ENCODE measurements around the gene ABCD4.
A peak's percentile ranks its signal among the peaks of the same experiment; 100 is the strongest.
"Not testable (repeated sequence)": the region's sequence is repeated elsewhere in the genome, so short reads cannot be mapped to it uniquely, and the experiment has no call there.

ABCD4 gene

GRCh38 chr14:74301594-74302151 is 1.1 kb downstream of the ABCD4 start:
- no peak for DNase-seq

DNA sequence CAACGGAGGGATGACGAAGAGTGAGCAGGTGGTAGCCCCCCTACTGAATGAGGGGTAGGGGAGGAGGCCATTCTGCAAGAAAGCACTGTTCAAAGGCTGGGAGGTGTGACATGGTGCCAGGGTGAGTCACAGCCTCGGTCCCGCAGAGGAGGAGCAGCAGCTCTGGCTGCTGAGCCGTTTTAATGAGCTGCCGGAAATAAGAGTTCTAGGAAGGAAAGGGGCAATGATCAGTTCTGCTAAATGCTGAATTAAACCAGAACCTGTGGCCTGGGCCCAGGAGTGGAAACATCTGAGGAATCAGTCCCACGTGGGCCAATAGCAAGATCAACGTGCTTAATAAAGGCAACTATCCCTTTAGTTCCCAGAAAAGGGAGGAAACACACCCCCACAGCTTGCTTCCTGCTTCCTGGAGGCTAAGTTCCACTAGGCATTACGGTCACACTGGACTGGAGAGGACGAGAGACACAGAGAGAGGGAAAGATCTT is 3.6 kb downstream of the ABCD4 start:
- peak; percentile 55 for DNase-seq

GRCh38 chr14:74297986-74298385 is 4.7 kb downstream of the ABCD4 start:
- no peak for DNase-seq

DNA sequence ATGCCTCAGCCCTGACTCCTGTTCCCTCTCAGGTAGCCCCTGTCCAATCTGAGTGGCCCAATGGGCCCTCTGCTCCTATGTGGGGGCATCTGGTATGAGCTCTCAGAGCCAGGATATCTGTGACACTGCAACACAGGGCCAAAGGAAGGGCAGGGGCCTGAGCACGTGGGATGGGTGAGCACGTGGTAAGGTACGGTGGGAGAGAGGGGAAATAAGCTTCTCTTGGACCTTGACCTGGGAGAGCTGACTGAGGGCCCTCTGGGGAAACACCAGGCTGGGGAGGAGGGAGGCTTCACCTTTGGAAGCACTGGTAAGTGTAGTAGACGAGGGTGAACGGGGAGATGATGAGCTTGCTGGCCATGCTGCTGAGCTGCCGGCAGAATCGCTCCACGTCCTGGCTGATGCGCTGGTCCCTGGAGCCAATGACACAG is 6.7 kb downstream of the ABCD4 start:
- DNase-seq, result no peak

DNA sequence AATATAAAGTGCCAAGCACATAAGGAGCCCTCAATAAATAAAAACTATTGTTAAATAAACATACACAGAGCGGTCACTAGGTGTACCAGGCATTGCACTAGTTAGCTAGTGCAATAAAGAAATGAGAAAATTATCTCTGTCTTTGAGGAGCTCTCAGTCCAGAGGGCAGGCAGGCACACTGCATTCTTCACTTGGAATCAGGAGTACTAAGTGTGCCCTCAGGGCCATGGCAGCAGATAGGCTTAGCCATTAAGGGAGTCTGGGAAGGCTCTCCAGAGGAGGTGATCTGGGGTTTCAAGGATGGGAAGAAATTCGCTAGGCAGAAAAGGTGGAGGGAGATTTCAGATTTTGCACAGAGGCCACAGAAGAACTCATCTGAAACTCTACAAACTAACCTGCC is 9.1 kb downstream of the ABCD4 start:
- DNase-seq, result no peak

GRCh38 chr14:74292061-74292460 is 10.7 kb downstream of the ABCD4 start:
- DNase-seq, result no peak

DNA sequence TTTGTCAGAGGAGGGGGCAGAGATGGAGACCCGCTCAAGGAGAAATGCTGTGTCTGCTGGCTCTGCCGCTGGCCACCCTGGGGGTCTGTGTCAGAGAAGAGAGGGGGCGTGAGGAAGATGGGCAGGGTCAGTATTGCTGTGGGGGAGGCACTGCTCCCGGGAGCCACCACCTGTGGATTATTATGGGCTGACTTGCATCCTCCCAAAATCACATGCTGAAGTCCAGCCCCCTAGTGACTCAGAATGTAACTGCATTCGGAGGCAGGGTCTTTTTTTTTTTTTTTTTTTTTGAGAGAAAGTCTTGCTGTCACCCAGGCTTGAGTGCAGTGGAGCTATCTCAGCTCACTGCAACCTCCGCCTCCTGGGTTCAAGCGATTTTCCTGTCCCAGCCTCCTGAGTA is 12.3 kb downstream of the ABCD4 start:
- no peak for DNase-seq

- DNase-seq, result no peak
Observed at GRCh38 chr14:74289801-74290200, 12.9 kb downstream of the ABCD4 start.

DNA sequence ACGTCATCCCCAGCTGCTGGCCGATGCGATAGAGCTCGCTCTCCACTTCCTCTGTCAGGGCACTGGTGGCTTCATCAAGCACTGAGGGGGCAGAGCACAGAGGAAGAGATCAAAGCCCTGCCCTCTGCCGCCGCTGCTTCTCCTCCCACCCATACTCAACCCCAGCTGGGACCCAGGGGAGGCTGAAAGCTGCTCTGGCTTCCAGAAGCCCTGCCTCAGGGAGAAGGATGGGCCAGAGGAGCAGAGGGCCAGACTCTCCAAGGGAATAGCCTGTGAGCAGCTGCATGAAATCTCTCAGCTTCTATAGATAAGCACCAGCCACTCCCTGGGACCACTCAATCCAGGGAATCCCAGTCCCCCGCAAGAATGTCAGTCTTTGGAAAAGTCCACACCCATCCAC is 16.0 kb downstream of the ABCD4 start:
- DNase-seq, result no peak

DNA sequence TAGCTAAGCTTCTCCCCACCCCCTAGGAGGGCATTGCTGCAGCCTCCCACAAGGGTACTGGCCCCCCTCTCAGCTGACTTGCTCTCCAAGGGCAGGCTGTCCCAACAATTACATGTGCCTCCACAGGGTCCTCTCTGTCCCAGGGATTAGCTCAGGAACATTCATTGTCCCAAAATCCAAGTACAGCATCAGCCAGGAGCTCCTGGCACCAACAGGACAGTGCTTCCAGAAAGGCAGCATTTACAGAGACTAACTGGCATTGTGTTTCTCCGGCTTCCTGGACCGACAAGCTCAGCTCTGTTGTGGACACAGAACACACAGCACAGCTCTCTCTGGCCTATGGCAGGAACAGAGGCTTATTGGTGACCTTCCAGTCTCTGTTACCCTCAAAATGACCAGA is 21.7 kb downstream of the ABCD4 start:
- DNase-seq, result no peak

DNA sequence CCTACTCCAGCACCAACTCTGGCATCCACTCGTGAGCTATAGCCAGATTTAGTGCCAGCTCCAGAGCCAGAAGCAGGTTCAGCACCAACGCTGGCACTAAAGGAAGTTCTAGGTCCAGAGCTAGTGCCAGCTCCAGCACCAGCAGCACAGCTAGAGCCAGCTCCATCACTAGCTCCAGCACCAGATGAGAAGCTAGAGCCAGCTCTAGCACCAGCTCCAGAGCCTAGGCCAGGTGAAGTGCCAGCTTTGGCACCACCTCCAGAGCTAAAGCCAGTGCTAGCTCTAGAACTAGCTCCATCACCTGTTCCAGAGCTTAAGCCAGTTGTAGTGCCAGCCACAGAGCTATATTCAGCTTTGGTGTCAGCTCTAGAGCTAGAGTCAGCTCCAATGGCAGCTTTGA is 24.7 kb downstream of the ABCD4 start:
- no peak for DNase-seq

DNA sequence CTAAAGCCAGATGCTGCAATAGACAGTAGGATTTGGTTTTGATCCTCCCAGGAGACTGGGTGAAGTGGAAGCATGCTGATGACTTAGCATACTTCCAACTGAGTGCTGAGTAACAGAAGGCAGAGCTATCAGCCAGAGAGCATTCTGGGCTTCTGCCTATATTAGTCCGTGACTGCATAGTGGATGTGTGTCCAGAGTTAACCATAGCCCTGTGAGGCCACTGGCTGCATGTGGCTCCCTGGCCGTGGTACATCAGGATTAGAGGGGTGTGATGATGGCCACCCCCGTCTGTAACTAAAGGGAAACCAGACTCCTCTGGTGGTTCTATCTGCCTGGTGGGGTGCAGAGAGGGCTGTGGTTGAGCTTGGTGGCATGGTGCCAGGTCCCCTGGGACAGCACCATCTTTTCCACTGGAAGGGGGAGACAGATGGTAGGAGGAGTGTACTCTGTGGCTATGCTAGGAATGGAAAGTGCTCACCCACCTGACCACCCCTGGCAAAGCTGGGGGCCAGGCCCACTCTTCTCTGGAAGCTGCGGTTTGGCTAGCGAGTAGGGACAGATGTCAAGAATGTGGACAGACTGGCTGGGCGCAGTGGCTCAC is 27.4 kb downstream of the ABCD4 start:
- DNase-seq, result no peak

DNA sequence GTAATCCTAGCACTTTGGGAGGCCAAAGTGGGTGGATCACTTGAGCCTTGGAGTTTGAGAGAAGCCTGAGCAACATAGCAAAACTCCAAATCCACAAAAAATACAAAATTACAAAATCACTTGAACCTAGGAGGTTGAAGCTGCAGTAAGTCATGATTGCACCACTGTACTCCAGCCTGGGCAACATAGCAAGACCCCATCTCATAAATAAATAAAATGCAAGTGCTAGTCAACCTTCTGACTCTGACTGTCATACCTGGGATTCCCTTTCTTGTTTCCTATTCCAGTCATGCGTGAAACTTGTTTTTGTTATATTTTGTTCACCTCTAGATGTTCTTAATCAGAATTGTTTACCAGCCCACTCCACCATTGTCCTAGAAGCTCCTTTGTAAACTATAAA is 31.4 kb downstream of the ABCD4 start:
- no peak for DNase-seq

GRCh38 chr14:74270382-74271177 is 32.2 kb downstream of the ABCD4 start:
- DNase-seq, result not testable (repeated sequence)

DNA sequence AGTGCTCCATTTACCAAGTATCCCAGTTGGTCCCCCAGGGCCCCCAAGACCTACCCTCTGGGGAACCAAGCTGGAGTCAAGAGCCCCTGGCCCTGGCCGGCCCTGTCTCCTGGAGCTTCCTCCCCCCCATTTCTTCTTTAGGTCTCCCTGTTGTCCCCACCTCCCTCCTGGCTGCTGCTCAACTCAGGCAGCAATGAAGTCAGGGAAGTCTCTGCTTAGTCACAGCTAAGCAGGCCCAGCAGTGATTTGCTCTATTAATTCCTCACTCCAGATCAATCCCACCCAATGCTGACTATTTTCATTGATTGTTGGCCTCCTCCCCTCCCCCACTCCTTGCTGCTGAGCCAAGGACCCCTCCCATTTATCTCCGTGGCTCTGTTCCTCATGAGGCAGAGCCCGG is 35.1 kb downstream of the ABCD4 start:
- no peak for DNase-seq

DNA sequence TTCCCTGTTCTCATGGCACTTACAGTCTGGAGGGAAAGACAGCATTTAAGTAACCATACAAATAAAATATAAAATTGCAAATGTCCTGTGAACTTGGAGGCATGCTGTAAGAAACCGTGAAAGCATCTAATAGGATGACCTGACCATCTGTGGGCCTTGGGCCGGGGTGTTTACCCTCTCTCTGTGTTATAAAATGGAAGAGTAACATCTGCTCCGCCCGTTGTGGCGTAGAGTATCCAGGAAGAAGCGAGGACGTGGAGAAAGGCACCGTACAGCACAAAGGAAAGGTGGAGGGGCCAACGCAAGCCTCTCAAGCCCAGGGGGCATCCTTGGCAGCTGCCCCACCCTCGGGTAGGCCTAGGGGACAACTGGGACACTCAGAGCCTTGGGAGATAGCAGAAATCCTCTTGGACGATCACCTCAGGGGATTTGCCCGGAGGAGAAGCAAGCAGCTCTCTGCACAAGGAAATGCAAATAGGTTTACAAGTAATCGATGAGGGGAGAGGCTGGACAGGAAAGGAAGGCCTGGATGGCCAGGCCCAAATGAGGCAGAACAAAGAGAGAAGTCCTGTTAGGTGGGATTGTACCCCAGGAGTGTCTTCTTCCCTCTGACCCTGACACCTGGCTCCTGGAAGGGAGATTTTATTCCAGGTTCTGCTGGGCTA is 37.3 kb downstream of the ABCD4 start:
- DNase-seq, result no peak

GRCh38 chr14:74263921-74264320 is 38.8 kb downstream of the ABCD4 start:
- no peak for DNase-seq

- DNase-seq, result no peak
Observed at GRCh38 chr14:74263181-74263580, 39.6 kb downstream of the ABCD4 start.

GRCh38 chr14:74262076-74262475 is 40.7 kb downstream of the ABCD4 start:
- DNase-seq, result no peak

GRCh38 chr14:74261288-74261687 is 41.4 kb downstream of the ABCD4 start:
- no peak for DNase-seq

GRCh38 chr14:74260525-74261233 is 42.1 kb downstream of the ABCD4 start:
- no peak for DNase-seq

DNA sequence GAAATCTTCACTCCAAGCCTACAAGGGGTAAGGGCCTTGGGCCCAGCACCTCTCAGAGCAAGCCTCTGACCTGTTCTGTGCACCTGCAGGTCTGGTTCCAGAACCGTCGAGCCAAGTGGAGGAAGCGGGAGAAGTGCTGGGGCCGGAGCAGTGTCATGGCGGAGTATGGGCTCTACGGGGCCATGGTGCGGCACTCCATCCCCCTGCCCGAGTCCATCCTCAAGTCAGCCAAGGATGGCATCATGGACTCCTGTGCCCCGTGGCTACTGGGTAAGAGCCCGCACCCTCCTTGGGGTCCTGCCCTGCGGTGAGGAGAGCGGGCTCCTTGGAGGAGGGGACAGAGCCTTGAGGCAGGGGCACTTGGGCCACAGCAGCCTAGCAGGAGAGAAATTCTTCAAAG is 43.2 kb downstream of the ABCD4 start:
- no peak for DNase-seq

- DNase-seq, result no peak
Observed at GRCh38 chr14:74258764-74259035, 44.0 kb downstream of the ABCD4 start.
